Measurements from ENCODE around the gene SLAMF8.

GRCh38 chr1:159825564-159825963, 1.1 kb upstream of the SLAMF8 start:
- no peak for TF ChIP-seq CTCF (IDR thresholded peaks at IDR 0.05 in 8 of 11, conservative IDR thresholded peaks at IDR 0.05 in 3 of 11)
- TF ChIP-seq POLR2A (IDR thresholded peaks at IDR 0.05) = no peak
- TF ChIP-seq POLR2AphosphoS5 (IDR thresholded peaks at IDR 0.05) = no peak
